Limb (tissue), 2 donors: ENCODE measurements around the gene COL4A2.
"Not testable (repeated sequence)": the region's sequence is repeated elsewhere in the genome, so short reads cannot be mapped to it uniquely, and the experiment has no call there.

Source experiments
- DNase-seq, 2 donors: peaks; one replicate each; pipeline ENCODE4 v3.0.0-alpha.2; 2016; ENCODE audit errors: extremely low spot score in 2 of 2

Gene COL4A2

GRCh38 chr13:110529522-110530311, 222.6 kb downstream of the COL4A2 start:
- DNase-seq = no peak

- no peak for DNase-seq
Measured at GRCh38 chr13:110531100-110531499, 224.0 kb downstream of the COL4A2 start.

GRCh38 chr13:110531671-110532083, 224.6 kb downstream of the COL4A2 start:
- DNase-seq = no peak

- DNase-seq = not testable (repeated sequence)
Measured at GRCh38 chr13:110532258-110532657, 225.2 kb downstream of the COL4A2 start.

- no peak for DNase-seq
Measured at GRCh38 chr13:110533771-110534670, 226.9 kb downstream of the COL4A2 start.

GRCh38 chr13:110535526-110535925, 228.4 kb downstream of the COL4A2 start:
- no peak for DNase-seq

- no peak for DNase-seq
Measured at GRCh38 chr13:110536006-110536693, 229.1 kb downstream of the COL4A2 start.

GRCh38 chr13:110538632-110539031, 231.5 kb downstream of the COL4A2 start:
- DNase-seq = peak in 1 of 2 donors; percentile 19

- DNase-seq = no peak
Measured at GRCh38 chr13:110539894-110540293, 232.8 kb downstream of the COL4A2 start.

GRCh38 chr13:110540871-110541525, 233.9 kb downstream of the COL4A2 start:
- DNase-seq = no peak

GRCh38 chr13:110541526-110541920, 234.4 kb downstream of the COL4A2 start:
- DNase-seq = no peak

GRCh38 chr13:110542169-110542796, 235.2 kb downstream of the COL4A2 start:
- no peak for DNase-seq

GRCh38 chr13:110546378-110546777, 239.3 kb downstream of the COL4A2 start:
- DNase-seq = no peak

GRCh38 chr13:110546926-110547325, 239.8 kb downstream of the COL4A2 start:
- DNase-seq = no peak

GRCh38 chr13:110548891-110549794, 242.1 kb downstream of the COL4A2 start:
- no peak for DNase-seq

GRCh38 chr13:110549795-110550160, 242.7 kb downstream of the COL4A2 start:
- DNase-seq = no peak

- DNase-seq = no peak
Measured at GRCh38 chr13:110551284-110551683, 244.2 kb downstream of the COL4A2 start.

GRCh38 chr13:110552767-110553166, 245.7 kb downstream of the COL4A2 start:
- DNase-seq = no peak

GRCh38 chr13:110553417-110553816, 246.3 kb downstream of the COL4A2 start:
- DNase-seq = no peak
